WTC11 (cell line): Measurements from ENCODE around the gene TWIST2.

Experiments
- NFYB ChIP-seq: sonication (generic); formaldehyde crosslinking; conservative IDR thresholded peaks from 2 replicates; pipeline ENCODE4 v1.8.0; 2022; ENCODE audit warnings: low read depth, missing genetic modification reagents
- PRRX2 ChIP-seq: fragments of 250-450 bp; sonication (Bioruptor Pico); IDR thresholded peaks from 2 replicates; pipeline ENCODE4 v1.8.0; 2021; ENCODE audit warnings: mild to moderate bottlenecking
- TEAD4 ChIP-seq: sonication (generic); formaldehyde crosslinking; IDR thresholded peaks from 2 replicates; pipeline ENCODE4 v1.8.0; 2022; ENCODE audit warnings: mild to moderate bottlenecking, missing genetic modification reagents
- TP53 ChIP-seq: sonication (generic); formaldehyde crosslinking; IDR thresholded peaks from 2 replicates; pipeline ENCODE4 v1.8.1; 2023; ENCODE audit warnings: mild to moderate bottlenecking, missing genetic modification reagents
- TF ChIP-seq, protein P1 (sequence below): sonication (generic); formaldehyde crosslinking; IDR thresholded peaks from 2 replicates; pipeline ENCODE4 v1.8.1; 2023; ENCODE audit warnings: mild to moderate bottlenecking, missing genetic modification reagents
- TF ChIP-seq, protein P2 (sequence below): fragments of 200-600 bp; IDR thresholded peaks from 2 replicates; pipeline ENCODE4 v1.8.0; 2022; ENCODE audit warnings: antibody characterized with exemption
- TF ChIP-seq, protein P3 (sequence below): sonication (generic); formaldehyde crosslinking; IDR thresholded peaks from 2 replicates; pipeline ENCODE4 v1.8.1; 2022; ENCODE audit warnings: low read depth, missing genetic modification reagents, borderline replicate concordance

- TF ChIP-seq, protein P1, sequence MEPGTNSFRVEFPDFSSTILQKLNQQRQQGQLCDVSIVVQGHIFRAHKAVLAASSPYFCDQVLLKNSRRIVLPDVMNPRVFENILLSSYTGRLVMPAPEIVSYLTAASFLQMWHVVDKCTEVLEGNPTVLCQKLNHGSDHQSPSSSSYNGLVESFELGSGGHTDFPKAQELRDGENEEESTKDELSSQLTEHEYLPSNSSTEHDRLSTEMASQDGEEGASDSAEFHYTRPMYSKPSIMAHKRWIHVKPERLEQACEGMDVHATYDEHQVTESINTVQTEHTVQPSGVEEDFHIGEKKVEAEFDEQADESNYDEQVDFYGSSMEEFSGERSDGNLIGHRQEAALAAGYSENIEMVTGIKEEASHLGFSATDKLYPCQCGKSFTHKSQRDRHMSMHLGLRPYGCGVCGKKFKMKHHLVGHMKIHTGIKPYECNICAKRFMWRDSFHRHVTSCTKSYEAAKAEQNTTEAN (CRISPR knock-in tag) = no peak
- TF ChIP-seq TP53 (CRISPR knock-in tag) = no peak
- TF ChIP-seq, protein P2, sequence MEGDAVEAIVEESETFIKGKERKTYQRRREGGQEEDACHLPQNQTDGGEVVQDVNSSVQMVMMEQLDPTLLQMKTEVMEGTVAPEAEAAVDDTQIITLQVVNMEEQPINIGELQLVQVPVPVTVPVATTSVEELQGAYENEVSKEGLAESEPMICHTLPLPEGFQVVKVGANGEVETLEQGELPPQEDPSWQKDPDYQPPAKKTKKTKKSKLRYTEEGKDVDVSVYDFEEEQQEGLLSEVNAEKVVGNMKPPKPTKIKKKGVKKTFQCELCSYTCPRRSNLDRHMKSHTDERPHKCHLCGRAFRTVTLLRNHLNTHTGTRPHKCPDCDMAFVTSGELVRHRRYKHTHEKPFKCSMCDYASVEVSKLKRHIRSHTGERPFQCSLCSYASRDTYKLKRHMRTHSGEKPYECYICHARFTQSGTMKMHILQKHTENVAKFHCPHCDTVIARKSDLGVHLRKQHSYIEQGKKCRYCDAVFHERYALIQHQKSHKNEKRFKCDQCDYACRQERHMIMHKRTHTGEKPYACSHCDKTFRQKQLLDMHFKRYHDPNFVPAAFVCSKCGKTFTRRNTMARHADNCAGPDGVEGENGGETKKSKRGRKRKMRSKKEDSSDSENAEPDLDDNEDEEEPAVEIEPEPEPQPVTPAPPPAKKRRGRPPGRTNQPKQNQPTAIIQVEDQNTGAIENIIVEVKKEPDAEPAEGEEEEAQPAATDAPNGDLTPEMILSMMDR = no peak
- TF ChIP-seq, protein P3, sequence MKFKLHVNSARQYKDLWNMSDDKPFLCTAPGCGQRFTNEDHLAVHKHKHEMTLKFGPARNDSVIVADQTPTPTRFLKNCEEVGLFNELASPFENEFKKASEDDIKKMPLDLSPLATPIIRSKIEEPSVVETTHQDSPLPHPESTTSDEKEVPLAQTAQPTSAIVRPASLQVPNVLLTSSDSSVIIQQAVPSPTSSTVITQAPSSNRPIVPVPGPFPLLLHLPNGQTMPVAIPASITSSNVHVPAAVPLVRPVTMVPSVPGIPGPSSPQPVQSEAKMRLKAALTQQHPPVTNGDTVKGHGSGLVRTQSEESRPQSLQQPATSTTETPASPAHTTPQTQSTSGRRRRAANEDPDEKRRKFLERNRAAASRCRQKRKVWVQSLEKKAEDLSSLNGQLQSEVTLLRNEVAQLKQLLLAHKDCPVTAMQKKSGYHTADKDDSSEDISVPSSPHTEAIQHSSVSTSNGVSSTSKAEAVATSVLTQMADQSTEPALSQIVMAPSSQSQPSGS (CRISPR knock-in tag) = no peak
- no peak for TF ChIP-seq PRRX2 (CRISPR knock-in tag)
- no peak for TF ChIP-seq NFYB (CRISPR knock-in tag)
- TF ChIP-seq TEAD4 (CRISPR knock-in tag) = no peak
These were observed 93.4 kb downstream of the TWIST2 start for GRCh38 chr2:238941262-238941792.
